ENCODE measurements around the gene ADARB1.
"Not testable (repeated sequence)": the region's sequence is repeated elsewhere in the genome, so short reads cannot be mapped to it uniquely, and the experiment has no call there.

ADARB1 gene

GRCh38 chr21:45132841-45133573 is 58.6 kb downstream of the ADARB1 start:
- Mint-ChIP-seq H3K4me1 (peaks cover 49% of the 10 kb centered on the region), H3K9me3 (no peaks in the 10 kb centered on the region), H3K27ac (peak overlapping the region; percentile 68 to 77)

GRCh38 chr21:45133574-45134278 is 59.3 kb downstream of the ADARB1 start:
- not testable (repeated sequence) for DNase-seq, H3K27ac Mint-ChIP-seq, ATAC-seq, H3K9me3 Mint-ChIP-seq, H3K4me3 Mint-ChIP-seq, H3K27me3 Mint-ChIP-seq
- H3K4me1 Mint-ChIP-seq, result peaks cover 49% of the 10 kb centered on the region

More at GRCh38 chr21:45132841-45133573, 58.6 kb downstream of the ADARB1 start:
- H3K4me3 Mint-ChIP-seq, result no peak overlapping the region
- no peak for ATAC-seq
- DNase-seq, result no peak
- H3K27me3 Mint-ChIP-seq, result no peaks in the 10 kb centered on the region

- Mint-ChIP-seq H3K4me1 (peaks cover 52% of the 10 kb centered on the region), H3K4me3 (no peak overlapping the region), H3K27me3 (no peaks in the 10 kb centered on the region), H3K9me3 (no peaks in the 10 kb centered on the region), H3K27ac (no peak overlapping the region)
- no peak for ATAC-seq
- DNase-seq, result no peak
Measured at GRCh38 chr21:45134279-45135076, 60.1 kb downstream of the ADARB1 start.

- Mint-ChIP-seq H3K4me3 (no peak overlapping the region), H3K4me1 (peaks cover 46% of the 10 kb centered on the region), H3K27ac (peak overlapping the region in 1 of 2 donors; percentile 91), H3K9me3 (no peaks in the 10 kb centered on the region), H3K27me3 (no peaks in the 10 kb centered on the region)
- DNase-seq (no peak), ATAC-seq (no peak)
Measured at GRCh38 chr21:45135122-45135521, 60.7 kb downstream of the ADARB1 start.

GRCh38 chr21:45135868-45136267 is 61.5 kb downstream of the ADARB1 start:
- DNase-seq (no peak), ATAC-seq (no peak)
- H3K27ac Mint-ChIP-seq, result no peak overlapping the region
- H3K9me3 Mint-ChIP-seq, result no peaks in the 10 kb centered on the region
- H3K4me1 Mint-ChIP-seq, result peaks cover 44% of the 10 kb centered on the region
- H3K27me3 Mint-ChIP-seq, result no peaks in the 10 kb centered on the region
- no peak overlapping the region for H3K4me3 Mint-ChIP-seq

- Mint-ChIP-seq H3K4me3 (no peak overlapping the region), H3K27me3 (no peaks in the 10 kb centered on the region), H3K4me1 (peaks cover 44% of the 10 kb centered on the region), H3K27ac (no peak overlapping the region), H3K9me3 (no peaks in the 10 kb centered on the region)
- ATAC-seq, result no peak
- DNase-seq, result no peak
Measured at GRCh38 chr21:45136500-45136899, 62.1 kb downstream of the ADARB1 start.

GRCh38 chr21:45136927-45137611 is 62.7 kb downstream of the ADARB1 start:
- Mint-ChIP-seq H3K27me3 (no peaks in the 10 kb centered on the region), H3K9me3 (no peaks in the 10 kb centered on the region), H3K4me1 (peaks cover 44% of the 10 kb centered on the region), H3K27ac (peak overlapping the region; percentile 44 to 86), H3K4me3 (no peak overlapping the region)
- ATAC-seq, result peak; percentile 28
- DNase-seq, result peak; percentile 47 to 51

- H3K9me3 Mint-ChIP-seq, result no peaks in the 10 kb centered on the region
- peaks cover 40% of the 10 kb centered on the region for H3K4me1 Mint-ChIP-seq
- H3K27me3 Mint-ChIP-seq, result no peaks in the 10 kb centered on the region
- H3K27ac Mint-ChIP-seq, result peak overlapping the region in 1 of 2 donors; percentile 86
- DNase-seq (no peak), ATAC-seq (no peak)
- no peak overlapping the region for H3K4me3 Mint-ChIP-seq
Measured at GRCh38 chr21:45137612-45137937, 63.2 kb downstream of the ADARB1 start.

- H3K9me3 Mint-ChIP-seq, result no peaks in the 10 kb centered on the region
- ATAC-seq, result peak; percentile 64
Measured at GRCh38 chr21:45138199-45139002, 64.0 kb downstream of the ADARB1 start.

GRCh38 chr21:45139003-45139360 is 64.6 kb downstream of the ADARB1 start:
- not testable (repeated sequence) for ATAC-seq, H3K27ac Mint-ChIP-seq, H3K9me3 Mint-ChIP-seq, H3K27me3 Mint-ChIP-seq, H3K4me3 Mint-ChIP-seq, DNase-seq
- H3K4me1 Mint-ChIP-seq, result peaks cover 34% of the 10 kb centered on the region

More at GRCh38 chr21:45138199-45139002, 64.0 kb downstream of the ADARB1 start:
- Mint-ChIP-seq H3K27ac (no peak overlapping the region), H3K4me1 (peaks cover 34% of the 10 kb centered on the region), H3K27me3 (no peaks in the 10 kb centered on the region), H3K4me3 (no peak overlapping the region)
- DNase-seq, result peak; percentile 59 to 63

GRCh38 chr21:45139473-45139872 is 65.1 kb downstream of the ADARB1 start:
- no peak overlapping the region for H3K27ac Mint-ChIP-seq
- H3K9me3 Mint-ChIP-seq, result no peaks in the 10 kb centered on the region
- no peak overlapping the region for H3K4me3 Mint-ChIP-seq
- H3K27me3 Mint-ChIP-seq, result no peaks in the 10 kb centered on the region
- no peak for ATAC-seq
- no peak for DNase-seq
- H3K4me1 Mint-ChIP-seq, result peaks cover 34% of the 10 kb centered on the region

- H3K27ac Mint-ChIP-seq, result no peak overlapping the region
- H3K4me1 Mint-ChIP-seq, result peaks cover 34% of the 10 kb centered on the region
- peak; percentile 97 for ATAC-seq
- H3K9me3 Mint-ChIP-seq, result no peaks in the 10 kb centered on the region
- H3K4me3 Mint-ChIP-seq, result no peak overlapping the region
- no peaks in the 10 kb centered on the region for H3K27me3 Mint-ChIP-seq
- peak; percentile 51 to 69 for DNase-seq
Measured at GRCh38 chr21:45140346-45140940, 66.1 kb downstream of the ADARB1 start.

- DNase-seq, H3K27me3 Mint-ChIP-seq, ATAC-seq, H3K4me3 Mint-ChIP-seq, H3K9me3 Mint-ChIP-seq, H3K27ac Mint-ChIP-seq: not testable (repeated sequence)
- peaks cover 34% of the 10 kb centered on the region for H3K4me1 Mint-ChIP-seq
Measured at GRCh38 chr21:45140944-45141343, 66.6 kb downstream of the ADARB1 start.

GRCh38 chr21:45141507-45141906 is 67.1 kb downstream of the ADARB1 start:
- ATAC-seq (no peak), DNase-seq (no peak)
- H3K4me1 Mint-ChIP-seq, result peaks cover 29% of the 10 kb centered on the region
- H3K9me3 Mint-ChIP-seq, result no peaks in the 10 kb centered on the region
- no peak overlapping the region for H3K27ac Mint-ChIP-seq
- H3K27me3 Mint-ChIP-seq, result no peaks in the 10 kb centered on the region
- H3K4me3 Mint-ChIP-seq, result no peak overlapping the region
